Femur (tissue), 1 donor: ENCODE measurements around the gene ST6GALNAC2.

ENCODE experiments used
- DNase-seq: peaks from one replicate; pipeline ENCODE4 v3.0.0-alpha.2; 2017

The ST6GALNAC2 gene

GRCh38 chr17:76599694-76600460 is 14.2 kb upstream of the ST6GALNAC2 start:
- DNase-seq, result no peak

- DNase-seq, result no peak
Measured at GRCh38 chr17:76598004-76598439, 12.4 kb upstream of the ST6GALNAC2 start.

GRCh38 chr17:76597156-76598003 is 11.7 kb upstream of the ST6GALNAC2 start:
- no peak for DNase-seq

- DNase-seq, result no peak
Measured at GRCh38 chr17:76594690-76595089, 9.0 kb upstream of the ST6GALNAC2 start.

GRCh38 chr17:76593959-76594358 is 8.3 kb upstream of the ST6GALNAC2 start:
- DNase-seq, result no peak

- DNase-seq, result no peak
Measured at GRCh38 chr17:76593384-76593826, 7.7 kb upstream of the ST6GALNAC2 start.

- no peak for DNase-seq
Measured at GRCh38 chr17:76588182-76588581, 2.5 kb upstream of the ST6GALNAC2 start.

GRCh38 chr17:76586741-76587487 is 1.3 kb upstream of the ST6GALNAC2 start:
- DNase-seq, result no peak

- DNase-seq, result peak; percentile 40
Measured at GRCh38 chr17:76585033-76585648, 519 bp downstream of the ST6GALNAC2 start.

- DNase-seq, result no peak
Measured at GRCh38 chr17:76584427-76585032, 1.1 kb downstream of the ST6GALNAC2 start.

GRCh38 chr17:76582660-76583059 is 3.0 kb downstream of the ST6GALNAC2 start:
- DNase-seq, result no peak

- no peak for DNase-seq
Measured at GRCh38 chr17:76581515-76581914, 4.1 kb downstream of the ST6GALNAC2 start.

- no peak for DNase-seq
Measured at GRCh38 chr17:76579281-76579680, 6.4 kb downstream of the ST6GALNAC2 start.

GRCh38 chr17:76578376-76578775 is 7.3 kb downstream of the ST6GALNAC2 start:
- no peak for DNase-seq

- DNase-seq, result no peak
Measured at GRCh38 chr17:76577876-76578275, 7.8 kb downstream of the ST6GALNAC2 start.

GRCh38 chr17:76576189-76576588 is 9.5 kb downstream of the ST6GALNAC2 start:
- DNase-seq, result no peak

GRCh38 chr17:76575570-76575969 is 10.1 kb downstream of the ST6GALNAC2 start:
- no peak for DNase-seq

- no peak for DNase-seq
Measured at GRCh38 chr17:76574166-76574565, 11.5 kb downstream of the ST6GALNAC2 start.

- no peak for DNase-seq
Measured at GRCh38 chr17:76573096-76573495, 12.6 kb downstream of the ST6GALNAC2 start.

GRCh38 chr17:76572201-76572910 is 13.3 kb downstream of the ST6GALNAC2 start:
- no peak for DNase-seq

- DNase-seq, result no peak
Measured at GRCh38 chr17:76570877-76571471, 14.7 kb downstream of the ST6GALNAC2 start.
